NCI-H1436 (cell line): ENCODE measurements around the gene RANBP3.

ENCODE experiments used
- DNase-seq: peaks from one replicate; lab custom pipeline; 2025; lab: John Stamatoyannopoulos, UW

Gene RANBP3

DNA sequence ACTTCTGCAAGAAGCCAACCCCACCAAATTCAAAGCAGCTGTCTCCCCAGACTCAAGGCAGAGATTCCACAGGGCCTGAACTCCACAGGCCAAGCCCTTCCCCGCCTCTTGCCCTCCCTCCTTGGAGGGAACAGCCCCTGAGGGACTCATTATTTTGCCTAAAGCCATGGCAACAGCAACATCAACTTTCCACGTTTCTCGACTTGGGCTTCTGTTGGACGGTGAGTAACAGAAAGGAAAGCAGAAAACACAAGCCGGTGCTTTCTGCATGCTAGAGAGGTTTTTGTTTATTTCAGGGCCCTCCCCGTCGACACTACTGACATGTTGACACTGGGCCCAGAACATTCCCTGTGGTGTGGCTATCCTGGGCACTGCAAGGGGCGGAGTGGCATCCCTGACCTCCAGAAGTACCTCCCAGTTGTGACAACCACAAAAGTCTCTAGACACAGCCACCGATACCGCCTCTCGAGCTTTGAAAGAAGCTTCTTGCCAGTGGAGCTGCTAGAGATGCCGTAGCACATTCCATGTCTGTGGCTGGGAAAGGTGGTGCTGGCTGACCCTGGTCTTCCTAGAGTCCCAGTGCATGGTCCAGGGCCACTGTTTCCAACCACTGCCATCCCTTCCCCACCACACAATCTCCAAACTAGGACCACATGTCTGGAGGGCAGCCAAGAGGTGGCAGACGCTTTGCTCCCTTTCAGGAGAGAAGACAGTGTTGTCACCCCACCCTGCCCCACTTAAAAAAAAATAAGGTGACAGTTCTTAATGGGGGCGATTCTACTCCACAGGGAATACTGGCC is 51.1 kb downstream of the RANBP3 start:
- DNase-seq: no peak

DNA sequence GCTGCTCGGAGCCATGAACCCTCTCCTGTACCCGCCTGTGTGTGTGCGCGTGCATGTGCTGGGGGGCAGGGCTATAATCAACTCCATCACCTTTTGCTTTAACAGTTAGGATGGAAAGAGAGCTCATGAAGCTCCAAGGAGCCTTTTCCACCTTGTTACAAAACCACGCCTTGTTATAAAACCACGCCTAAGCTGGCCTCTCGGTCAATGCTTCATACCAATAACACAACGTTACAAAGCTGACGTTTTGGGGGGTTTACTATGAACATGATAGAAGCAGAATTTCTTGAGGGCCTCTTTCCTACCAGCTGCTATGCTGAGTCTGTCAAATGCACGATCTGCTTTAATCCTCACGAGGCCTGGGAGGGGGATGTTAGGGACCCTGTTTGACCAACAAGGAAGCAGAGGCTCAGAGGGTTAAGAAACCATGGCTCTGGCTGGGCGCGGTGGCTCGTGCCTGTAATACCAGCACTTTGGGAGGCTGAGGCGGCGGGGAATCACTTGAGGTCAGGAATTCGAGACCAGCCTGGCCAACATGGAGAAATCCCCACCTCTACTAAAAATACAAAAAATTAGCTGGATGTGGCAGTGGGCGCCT is 52.0 kb downstream of the RANBP3 start:
- no peak for DNase-seq

DNA sequence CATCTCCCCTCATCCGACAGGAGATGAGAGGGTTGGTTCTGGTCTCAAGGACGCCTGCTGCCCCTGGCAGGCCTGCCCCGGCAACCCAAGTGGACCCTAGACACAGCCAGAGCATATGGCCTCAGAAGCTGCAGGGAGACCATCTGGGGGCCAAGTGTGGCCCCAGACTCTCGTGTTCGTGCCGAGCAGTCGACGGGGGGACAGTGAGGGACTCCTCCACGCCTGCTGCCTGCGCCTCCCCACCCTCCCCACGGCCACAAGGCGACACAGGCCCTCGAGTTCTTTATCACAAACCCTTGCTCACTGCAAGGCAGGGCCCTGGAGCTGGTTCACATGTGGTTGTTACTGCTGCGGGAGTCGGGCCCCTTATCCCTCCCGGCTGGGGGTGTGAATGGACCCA is 54.6 kb downstream of the RANBP3 start:
- DNase-seq: no peak

DNA sequence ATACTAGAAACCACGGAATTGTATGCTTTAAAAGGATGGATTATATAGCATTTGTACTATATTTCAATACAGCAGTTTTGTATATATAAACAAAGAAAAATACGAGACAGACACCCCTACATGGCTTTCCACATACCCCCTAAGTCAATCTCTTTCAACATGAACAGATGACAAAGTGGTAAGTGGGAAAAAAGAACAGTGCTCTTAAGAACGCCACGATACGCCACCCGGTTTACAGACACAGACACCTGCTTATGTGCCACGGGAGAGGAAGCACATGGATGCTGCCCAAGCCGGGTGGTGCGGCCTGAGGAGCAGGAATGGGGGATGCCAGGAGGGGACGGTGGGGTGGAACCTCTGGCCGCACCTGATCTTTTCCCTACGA is 55.8 kb downstream of the RANBP3 start:
- no peak for DNase-seq

- DNase-seq: no peak
These were observed 56.3 kb downstream of the RANBP3 start for GRCh38 chr19:5921516-5922160.

DNA sequence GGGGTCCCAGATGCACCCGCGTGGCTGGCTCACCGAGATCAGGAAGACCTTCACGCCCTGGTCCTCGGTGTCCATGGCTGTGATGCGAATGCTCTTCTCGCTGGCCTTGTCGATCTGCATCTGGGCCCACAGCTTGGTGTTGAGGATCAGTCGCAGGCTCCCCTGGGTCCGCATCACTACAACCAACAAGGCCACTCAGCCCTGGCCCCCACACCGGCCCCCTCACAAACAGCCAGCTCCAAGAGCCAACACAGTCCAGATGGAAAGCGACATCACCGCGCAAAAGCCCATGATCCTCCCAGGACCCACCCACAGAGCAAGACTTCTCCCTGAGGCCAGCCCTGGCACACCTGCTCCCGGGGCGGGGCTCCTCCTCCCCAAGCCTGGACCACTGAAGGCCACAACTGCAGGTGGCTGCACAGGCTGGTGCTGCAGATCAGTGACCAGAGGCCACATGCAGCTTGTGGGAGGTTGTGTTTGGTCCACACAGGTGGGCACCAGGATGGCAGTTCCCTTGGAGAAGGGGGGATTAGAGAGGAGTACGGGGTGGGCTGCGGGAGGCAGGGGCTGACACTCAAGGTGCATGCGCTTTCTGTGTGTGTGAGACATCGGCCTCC is 59.4 kb downstream of the RANBP3 start:
- DNase-seq: no peak

GRCh38 chr19:5917431-5918107 is 60.4 kb downstream of the RANBP3 start:
- DNase-seq: no peak

DNA sequence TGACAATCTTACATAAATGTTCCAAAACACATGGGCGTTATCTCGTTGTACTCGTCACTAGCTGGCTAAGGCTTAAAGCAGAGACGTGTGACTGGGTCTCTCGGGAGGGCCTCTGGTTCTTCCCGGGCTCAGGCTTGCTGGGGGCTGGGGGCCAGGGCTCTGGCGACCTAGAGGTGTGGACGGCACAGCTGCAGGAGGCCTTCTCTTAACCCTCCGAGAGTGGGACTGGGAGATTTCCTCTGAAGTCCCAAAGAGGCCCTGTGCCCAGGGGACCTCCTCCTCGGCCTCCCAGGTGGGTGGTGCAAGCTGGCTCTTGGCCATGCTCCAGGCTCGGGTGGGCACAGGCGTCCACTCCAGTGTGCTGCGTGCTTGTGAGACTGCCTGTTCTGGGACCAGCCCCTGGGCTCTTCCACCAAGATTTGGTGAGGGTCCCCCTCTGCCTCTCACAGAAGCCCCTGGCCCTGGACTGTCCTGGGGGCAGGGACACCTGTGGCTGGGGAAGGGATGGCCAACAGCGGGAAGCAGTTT is 61.7 kb downstream of the RANBP3 start:
- DNase-seq: no peak

DNA sequence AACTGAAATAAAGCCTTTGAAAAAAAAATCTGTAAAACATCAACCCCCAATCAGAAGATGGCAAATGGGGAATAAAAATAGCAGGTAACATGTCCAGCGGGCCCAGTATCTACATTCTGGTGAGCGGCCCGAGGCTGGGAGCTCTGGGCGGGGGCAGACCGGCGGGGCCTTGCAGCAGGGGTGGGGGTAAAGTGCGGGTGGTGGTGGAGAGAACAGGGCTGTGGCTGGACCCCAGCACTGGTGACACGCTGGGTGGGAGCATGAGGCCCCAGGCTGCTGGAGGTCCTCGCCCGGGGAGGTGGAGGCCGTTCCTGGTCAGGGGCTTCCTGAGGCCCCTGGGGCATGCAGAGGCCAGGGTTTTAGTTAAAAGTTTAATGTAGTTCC is 62.2 kb downstream of the RANBP3 start:
- DNase-seq: no peak

GRCh38 chr19:5914946-5915781 is 62.8 kb downstream of the RANBP3 start:
- DNase-seq: no peak

DNA sequence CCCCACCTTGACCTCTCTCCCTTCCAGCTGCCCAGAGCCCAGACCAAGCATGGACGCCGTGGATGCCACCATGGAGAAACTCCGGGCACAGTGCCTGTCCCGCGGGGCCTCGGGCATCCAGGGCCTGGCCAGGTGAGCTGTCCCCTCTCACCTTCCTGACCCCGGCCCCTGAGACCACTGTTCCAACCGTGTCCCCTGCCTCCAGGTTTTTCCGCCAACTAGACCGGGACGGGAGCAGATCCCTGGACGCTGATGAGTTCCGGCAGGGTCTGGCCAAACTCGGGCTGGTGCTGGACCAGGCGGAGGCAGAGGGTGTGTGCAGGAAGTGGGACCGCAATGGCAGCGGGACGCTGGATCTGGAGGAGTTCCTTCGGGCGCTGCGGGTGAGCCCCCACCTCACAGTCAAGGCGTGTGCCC is 63.6 kb downstream of the RANBP3 start:
- DNase-seq: no peak

DNA sequence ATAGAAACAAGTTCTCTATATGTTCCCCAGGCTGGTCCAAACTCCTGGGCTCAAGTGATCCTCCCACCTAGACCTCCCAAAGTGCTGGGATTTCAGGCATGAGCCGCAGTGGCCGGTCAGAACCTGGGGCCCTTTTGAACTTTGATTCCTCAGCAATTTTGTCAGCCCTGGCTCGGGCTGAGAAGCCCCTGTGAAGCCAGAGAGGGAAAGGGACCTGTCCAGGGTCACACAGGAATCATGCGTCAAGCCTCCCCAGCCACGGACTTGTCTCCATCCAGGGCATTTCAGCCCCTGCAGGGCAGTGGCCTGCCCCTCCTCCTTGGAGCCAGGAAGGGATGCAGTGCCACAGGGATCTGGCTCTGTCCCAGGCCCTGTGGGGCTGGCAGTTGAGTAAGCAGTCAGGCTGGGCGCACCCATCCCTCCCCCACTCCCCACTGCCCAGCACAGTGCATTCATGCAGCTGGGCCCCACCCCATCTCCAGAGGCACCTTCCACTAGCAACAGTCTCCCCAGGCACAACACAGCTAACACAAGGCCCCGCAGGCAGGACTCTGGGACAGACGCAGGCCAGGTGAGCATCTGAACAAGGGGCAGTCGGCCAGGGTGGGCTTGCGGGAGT is 64.1 kb downstream of the RANBP3 start, which contains the start of gene CAPS:
TSS of gene CAPS (plus strand) at position 516 of the 619 bp plus-strand sequence. CDS start 153 bp downstream, outside the sequence.
- no peak for DNase-seq

GRCh38 chr19:5911366-5911765 is 66.6 kb downstream of the RANBP3 start:
- DNase-seq: no peak

- no peak for DNase-seq
These were observed 67.4 kb downstream of the RANBP3 start for GRCh38 chr19:5910638-5910907.

- no peak for DNase-seq
These were observed 69.0 kb downstream of the RANBP3 start for GRCh38 chr19:5908773-5909442.

- DNase-seq: no peak
These were observed 70.7 kb downstream of the RANBP3 start for GRCh38 chr19:5907241-5907640.

DNA sequence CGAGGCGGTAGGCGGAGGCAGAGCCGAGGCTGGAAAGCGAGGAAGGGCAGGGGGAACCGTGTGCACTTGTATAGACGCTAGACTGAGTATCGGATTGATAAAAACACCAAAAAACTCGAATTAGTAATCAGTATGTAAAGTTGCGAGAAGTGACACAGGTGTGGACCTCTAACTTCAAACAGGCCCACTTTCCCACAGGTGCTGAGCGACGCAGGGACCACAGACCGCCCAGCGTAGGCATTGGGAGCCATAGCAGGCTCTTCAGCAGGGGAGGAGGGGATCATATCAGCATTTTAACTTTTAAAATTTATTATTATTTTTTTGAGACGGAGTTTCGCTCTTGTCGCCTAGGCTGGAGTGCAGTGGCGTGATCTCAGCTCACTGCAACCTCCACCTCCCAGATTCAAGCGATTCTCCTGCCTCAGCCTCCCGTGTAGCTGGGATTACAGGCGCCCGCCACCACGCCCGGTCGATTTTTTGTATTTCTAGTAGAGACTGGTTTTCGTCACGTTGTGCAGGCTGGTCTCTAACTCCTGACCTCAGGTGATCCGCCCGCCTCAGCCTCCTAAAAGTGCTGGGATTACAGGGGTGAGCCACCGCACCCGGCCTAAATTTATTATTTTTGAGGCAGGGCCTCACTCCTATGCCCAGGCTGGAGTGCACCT is 72.7 kb downstream of the RANBP3 start:
- DNase-seq: no peak

DNA sequence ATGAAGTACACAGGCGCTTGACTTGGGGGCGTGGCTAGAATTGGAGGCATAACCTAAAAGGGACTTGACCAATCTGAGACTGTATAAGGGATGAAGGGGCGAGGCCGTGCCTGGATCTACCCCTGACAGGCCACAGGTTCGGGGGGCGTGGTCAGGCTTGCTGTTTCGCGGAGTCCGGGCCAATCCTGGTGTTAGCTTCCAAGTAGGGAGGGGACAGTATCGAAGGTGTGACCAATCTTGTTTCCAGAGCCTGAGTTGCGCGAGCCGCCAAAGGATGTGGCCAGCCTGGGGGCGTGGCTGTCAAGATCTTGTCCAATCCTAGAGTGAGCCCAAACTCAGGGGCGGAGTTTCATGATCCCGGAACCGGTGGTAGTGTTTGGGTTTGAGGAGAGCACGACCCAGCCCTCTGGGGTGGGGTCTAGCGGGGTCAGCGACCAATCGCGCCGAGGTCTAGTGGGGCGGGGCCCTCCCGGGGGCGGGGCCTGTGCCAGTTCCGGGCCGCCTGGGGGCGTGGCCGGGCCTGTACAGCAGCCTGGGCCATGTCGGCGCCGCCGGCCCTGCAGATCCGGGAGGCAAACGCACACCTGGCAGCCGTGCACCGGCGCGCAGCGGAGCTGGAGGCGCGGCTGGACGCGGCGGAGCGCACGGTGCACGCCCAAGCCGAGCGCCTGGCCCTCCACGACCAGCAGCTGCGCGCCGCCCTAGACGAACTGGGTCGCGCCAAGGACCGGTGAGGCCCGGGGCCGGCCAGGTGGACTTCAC is 73.4 kb downstream of the RANBP3 start, which contains the start of gene VMAC:
TSS of gene VMAC (plus strand) at position 521 of the 762 bp plus-strand sequence. CDS start at position 540, 19 bp downstream.
- DNase-seq: peak; percentile 100
